ENCODE data around the gene CCDC85B.
A peak's percentile ranks its signal among the peaks of the same experiment; 100 is the strongest.

The CCDC85B gene

DNA sequence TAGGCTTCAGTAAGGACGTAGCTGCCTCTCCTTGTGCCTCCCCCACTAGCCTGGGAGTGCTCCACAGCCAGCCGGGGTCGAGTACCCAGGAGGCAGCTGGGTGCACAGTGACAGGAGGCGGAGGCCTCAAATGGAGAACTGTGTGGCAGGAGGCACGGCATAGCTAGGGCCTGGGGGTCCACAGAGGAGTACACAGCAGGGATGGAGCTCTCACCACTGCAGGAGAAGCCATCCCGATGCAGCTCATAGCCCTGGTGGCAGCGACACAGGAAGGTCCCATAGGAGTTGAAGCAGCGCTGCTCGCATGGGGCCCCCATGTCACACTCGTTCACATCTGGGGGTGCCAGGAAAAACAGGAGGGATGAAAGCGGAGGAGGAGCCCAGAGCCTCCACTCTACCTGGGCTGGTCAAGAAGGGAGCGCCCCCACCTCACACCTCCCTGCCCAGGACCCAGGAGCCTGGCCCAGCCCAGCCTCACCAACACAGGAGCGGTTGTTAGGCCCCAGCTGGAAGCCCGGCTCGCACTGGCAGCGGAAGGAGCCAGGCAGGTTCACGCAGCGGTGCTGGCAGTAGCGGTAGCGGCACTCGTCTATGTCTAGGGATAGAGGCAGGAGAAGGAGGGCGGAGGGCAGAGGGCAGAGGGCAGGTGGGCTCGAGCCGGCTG lies 20.7 kb upstream of the CCDC85B start:
- DNase-seq: no peak

GRCh38 chr11:65870307-65870658 lies 20.2 kb upstream of the CCDC85B start:
- no peak for DNase-seq

DNA sequence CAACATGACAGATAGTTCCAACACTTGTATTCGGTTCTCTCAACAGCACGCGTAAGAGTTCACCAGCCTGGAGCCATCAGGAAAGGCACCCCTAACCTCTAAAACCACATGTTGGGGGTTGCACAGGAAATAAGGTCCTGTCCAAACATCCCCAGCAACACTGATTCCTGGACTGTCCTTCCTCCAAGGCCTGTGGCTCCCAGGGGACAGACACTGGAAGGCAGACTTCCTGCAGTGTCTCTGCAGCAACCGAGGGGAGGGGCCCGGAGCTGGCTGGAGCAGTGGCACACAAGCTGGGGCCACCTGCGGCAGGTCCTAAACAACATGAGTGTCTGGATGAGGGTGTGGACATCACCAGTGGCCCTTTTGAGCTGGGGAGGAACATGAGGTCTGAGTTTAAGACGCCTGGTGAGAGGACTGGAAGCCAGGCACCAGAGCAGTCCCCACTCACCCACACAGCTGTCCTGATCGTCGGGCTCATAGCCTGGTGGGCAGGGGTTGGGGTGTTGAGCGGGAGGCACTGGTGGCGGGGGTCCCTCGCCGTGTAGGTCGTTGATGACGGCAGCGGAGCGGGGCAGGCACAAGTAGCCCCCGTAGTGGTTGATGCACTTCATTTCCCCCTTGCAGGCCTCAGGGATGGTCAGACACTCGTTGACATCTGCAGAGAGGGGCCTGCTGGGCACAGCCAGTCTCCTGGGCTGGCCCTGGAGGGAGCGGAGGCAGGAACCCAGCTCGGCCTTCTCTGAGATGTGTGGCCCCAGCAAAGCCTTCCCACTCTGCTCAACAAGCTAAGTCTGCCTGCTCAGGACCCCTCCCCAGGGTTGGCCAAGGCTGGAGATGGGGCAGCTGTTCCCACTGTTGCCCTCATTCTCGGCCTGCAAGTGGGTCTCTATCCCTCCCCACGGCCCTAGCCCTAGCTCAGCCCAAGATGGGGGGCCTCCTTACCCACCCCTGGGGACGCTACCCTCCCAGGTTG lies 19.5 kb upstream of the CCDC85B start:
- DNase-seq: no peak

DNA sequence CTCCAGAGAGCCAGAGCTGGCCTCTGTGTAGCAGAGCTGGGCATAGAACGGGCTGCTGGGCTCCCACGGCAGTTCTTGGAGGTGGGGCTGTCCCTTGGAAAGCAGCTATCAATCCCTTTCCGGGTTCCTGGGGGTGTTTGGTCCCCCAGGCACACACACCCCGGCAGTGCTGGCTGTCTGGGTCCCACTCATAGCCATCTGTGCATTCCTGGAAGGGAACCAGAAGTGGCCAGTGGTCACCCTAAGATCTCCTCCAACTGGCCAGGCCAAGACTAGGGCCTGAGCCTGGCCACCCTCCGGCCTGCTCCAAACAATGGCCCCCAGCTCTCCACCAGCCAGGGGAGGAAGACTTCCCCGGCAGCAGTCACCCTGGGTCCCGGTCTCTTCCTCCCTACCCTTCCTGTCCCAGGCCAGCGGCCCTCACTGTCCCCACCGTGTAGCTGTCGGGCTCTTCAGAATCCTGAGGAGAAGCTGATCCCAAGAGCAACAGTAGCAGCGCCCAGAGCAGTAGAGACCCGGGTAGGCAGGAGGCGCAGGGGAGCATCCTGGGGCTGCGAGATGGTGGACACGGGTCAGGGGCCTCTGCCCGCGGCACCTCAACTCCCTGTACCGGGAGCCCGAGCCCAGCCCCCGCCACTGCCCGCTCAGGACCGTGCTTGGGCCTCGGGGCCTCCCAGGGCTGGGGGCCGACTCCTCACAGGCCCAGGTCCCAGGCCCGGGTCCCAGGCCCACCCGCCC lies 18.5 kb upstream of the CCDC85B start:
- DNase-seq: no peak

GRCh38 chr11:65872586-65873317 lies 17.7 kb upstream of the CCDC85B start, which contains the start of gene EFEMP2:
TSS of gene EFEMP2 (minus strand) at chr11:65872800. CDS start at chr11:65872354, 446 bp downstream.
- DNase-seq: no peak

DNA sequence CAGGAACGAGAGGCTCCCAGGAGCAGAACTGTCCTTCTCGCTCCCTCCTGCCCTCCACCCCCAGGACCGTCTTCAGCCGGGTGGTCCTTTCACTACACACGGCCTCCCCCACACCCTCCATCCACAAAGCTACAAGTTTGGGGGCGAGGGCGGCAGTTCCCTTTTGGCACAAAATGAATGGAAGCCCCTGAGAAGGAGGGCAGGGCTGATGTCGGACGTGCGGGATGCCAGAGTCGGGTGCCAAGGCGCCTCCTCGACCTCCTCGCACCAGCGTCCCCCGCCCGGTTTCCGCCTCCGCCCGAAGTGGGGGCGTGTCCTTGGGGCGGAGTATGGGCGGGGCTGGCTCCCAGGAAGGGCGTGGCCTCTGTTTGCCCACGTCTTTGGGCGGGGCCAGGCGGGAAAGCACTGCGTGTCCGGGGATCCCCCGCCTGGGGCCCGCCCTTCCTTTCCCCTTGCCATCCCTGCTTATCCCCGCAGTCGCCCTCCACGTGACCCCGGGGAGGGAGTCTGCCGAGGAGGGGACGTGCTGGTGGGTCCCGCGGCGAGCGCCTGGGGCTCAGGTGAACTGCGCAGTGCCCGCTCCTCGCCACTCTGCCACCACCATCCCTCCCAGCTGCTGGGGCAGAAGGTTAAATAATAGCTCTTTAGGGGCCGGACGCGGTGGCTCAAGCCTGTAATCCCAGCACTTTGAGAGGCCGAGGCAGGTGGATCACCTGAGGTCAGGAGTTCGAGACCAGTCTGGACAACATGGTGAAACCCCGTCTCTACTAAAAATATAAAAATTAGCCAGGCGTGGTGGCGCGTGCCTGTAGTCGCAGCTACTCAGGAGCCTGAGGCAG lies 16.9 kb upstream of the CCDC85B start:
- DNase-seq: peak; percentile 82

GRCh38 chr11:65879617-65880016 lies 10.9 kb upstream of the CCDC85B start, which contains the start of gene CTSW:
TSS of gene CTSW (plus strand) at chr11:65879837. CDS start at chr11:65879855, 18 bp downstream.
- no peak for DNase-seq

DNA sequence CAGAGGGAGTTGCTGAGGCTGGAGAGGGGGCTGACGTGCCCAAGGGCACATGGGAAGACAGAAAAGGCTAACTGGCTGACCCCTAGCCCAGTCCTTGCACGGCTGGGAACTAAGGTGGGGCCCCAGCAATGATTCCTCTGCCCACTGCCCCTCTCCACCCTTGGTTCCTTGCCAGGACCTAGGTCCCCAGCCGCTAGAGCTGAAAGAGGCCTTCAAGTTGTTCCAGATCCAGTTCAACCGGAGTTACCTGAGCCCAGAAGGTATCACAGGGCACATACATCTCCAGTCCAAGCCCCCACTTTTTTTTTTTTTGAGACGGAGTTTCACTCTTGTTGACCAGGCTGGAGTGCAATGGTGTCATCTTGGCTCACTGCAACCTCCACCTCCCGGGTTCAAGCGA lies 10.4 kb upstream of the CCDC85B start:
- no peak for DNase-seq

DNA sequence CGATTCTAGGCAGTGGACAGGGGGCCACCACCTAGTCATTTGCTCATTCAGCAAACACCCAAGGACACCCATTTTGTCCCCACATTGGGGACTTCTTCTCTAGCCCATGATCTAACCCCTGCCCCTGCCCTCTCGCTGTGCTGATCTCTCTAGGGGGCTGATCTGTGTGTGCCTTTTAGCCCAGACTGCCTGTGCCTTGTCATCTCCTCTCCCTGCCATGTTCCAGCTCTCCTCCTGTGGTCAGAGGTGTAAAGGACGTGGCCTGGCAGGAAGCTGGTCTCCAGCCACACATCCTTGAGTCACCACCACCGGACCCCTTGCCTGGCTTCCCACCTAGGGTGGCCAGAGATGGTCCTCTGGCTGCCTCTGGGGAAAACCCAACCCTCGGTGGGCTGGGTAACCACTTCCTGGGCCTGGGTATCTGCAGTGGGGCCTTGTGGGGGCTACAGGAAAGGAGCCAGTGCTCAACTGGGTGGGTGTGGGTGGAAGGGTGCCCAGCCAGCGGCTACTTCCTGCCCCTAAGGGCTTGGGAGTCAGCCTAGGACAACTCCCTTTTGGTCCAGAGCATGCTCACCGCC lies 9.5 kb upstream of the CCDC85B start:
- no peak for DNase-seq

DNA sequence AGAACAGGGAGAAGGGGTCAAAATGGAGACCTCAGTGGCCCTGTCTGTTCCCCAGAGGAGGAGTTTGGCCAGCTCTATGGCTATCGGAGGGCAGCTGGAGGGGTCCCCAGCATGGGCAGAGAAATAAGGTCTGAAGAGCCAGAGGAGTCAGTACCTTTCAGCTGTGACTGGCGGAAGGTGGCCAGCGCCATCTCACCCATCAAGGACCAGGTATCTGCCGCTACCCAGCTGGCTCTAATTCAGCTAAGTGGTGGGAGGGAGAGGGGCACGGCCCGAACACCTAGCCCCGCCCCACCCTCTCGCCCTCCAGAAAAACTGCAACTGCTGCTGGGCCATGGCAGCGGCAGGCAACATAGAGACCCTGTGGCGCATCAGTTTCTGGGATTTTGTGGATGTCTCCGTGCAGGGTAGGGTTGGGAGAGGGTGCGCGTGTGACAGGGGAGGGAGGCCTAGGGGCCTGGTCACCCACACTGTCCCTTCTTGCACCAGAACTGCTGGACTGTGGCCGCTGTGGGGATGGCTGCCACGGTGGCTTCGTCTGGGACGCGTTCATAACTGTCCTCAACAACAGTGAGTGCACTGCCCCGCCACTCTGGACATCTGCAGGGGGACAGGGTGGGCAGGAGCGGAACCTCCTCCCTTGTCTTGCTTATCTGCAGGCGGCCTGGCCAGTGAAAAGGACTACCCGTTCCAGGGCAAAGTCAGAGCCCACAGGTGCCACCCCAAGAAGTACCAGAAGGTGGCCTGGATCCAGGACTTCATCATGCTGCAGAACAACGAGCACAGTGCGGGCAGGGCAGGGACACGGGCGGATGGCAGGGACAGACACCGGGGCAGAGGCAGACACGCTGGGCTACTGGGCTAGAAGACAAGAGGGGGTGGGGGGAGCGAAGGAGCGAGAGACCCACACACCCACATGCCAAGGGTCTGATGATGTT lies 8.1 kb upstream of the CCDC85B start:
- DNase-seq: no peak

GRCh38 chr11:65883058-65883761 lies 7.3 kb upstream of the CCDC85B start:
- no peak for DNase-seq

DNA sequence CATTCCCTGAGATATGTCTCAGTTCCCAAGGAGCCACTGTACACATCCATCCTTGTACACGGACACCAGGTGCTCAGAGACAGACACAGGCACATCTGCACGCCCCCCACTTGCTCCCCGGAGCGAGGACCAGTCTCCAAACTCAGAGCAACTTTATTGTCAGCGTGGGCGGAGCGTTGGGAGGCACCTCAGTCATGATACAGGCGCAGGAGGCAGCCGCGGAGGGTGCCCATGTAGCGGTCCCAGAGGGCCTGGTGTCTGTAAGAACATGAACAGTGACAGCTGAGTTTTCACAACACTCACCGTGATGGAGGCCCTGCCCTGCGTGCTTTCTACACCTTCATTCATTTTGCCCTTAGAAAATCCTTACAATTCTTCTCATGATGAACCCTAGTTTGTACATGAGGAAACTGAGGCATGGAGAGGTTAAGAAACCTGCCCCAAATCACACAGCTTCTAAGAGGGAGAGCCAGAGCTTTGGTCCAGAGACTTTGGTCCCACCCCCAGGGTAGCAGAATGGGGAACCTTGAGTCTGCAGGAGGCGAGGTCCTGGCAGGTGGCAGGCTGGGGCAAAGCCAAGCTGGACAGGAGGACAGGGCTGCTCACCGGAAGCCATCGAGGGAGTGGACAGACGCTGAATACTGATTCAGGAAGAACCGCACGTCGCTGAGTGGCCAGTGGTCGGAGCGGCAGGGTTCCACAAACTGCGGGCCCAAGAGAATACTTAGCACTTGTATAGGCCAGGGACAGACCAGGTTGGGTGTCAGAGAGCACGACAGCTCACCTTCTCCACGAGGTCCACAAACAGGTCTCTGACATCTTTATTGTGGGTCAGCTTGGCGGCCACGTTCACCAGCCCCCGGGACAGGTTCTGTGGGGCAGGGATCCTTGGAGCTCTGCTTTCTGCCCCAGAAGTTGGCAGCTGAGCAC lies 6.4 kb upstream of the CCDC85B start:
- DNase-seq: no peak

- peak; percentile 65 for DNase-seq
Observed at GRCh38 chr11:65884716-65885092, 5.8 kb upstream of the CCDC85B start.

- no peak for DNase-seq
Observed at GRCh38 chr11:65885231-65885630, 5.2 kb upstream of the CCDC85B start.

GRCh38 chr11:65885808-65886536 lies 4.5 kb upstream of the CCDC85B start:
- no peak for DNase-seq

DNA sequence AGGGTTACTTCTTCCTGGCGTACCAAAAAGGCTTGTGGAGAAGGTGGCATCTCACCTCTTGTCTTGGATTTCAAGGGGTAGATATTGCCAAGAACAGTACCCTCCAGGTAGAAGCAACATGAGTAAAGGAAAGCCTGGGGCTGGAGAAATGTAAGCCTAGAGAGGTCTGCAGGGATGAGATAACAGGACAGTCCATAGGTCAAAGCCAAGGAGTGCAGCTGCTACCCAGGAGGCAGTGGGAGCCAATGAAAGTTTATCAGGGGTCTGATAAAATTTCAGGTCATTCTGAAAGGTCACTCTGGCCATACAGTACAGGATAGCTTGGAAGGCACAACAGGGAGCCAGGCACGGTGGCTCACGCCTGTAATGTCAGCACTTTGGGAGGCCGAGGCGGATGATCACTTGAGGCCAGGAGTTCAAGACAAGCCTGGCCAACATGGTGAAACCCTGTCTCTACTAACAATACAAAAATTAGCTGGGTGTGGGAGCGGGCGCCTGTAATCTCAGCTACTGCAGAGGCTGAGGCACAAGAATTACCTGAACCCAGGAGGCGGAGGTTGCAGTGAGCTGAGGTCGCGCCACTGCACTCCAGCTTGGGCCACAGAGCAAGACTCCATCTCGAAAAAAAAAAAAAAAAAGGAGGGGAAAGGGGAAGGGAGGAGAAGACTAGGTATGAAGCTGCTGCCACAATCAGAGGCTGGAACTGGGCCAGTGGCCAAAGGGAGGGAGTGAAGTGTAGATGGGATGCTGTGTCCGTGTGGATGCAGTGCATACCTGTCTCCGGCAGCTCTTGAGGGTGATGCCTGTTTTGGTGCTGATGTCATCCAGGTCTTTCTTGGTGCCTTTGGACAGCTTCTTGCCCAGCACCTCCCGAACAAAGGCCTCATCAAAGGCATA lies 3.4 kb upstream of the CCDC85B start:
- no peak for DNase-seq
